ENCODE results near the gene NEK4. TPM values are rescaled to one million over a fixed set of nuclear protein-coding genes. Genes with fewer than 3 reads are reported as not detected.

The NEK4 gene
- total and polyA plus RNA-seq, 7 donors: 4.7 to 22.2 (median 15.3) TPM

GRCh38 chr3:52792413-52792812 is 21.7 kb upstream of the NEK4 start:
- H3K4me3 ChIP-seq: no peak overlapping the region
- WGBS, 3 donors: 86 to 90% (median 87%) methylated on average over 7 of the region's 7 CpGs
- no peak for ATAC-seq
- H3K9me3 ChIP-seq: no peaks in the 10 kb centered on the region
- no peaks in the 10 kb centered on the region for H3K27me3 ChIP-seq (ENCODE audit: insufficient read depth in 3 of 3, low read length in 2 of 3)
- no peak overlapping the region for H3K27ac ChIP-seq
- intact Hi-C loops (cut with DNase I): no loop called here
- no peaks in the 10 kb centered on the region for H3K36me3 ChIP-seq (ENCODE audit: insufficient read depth in 1 of 2, low read depth in 1 of 2)
- no peaks in the 10 kb centered on the region for H3K4me1 ChIP-seq
- no peak for DNase-seq
- TF ChIP-seq, protein P1, sequence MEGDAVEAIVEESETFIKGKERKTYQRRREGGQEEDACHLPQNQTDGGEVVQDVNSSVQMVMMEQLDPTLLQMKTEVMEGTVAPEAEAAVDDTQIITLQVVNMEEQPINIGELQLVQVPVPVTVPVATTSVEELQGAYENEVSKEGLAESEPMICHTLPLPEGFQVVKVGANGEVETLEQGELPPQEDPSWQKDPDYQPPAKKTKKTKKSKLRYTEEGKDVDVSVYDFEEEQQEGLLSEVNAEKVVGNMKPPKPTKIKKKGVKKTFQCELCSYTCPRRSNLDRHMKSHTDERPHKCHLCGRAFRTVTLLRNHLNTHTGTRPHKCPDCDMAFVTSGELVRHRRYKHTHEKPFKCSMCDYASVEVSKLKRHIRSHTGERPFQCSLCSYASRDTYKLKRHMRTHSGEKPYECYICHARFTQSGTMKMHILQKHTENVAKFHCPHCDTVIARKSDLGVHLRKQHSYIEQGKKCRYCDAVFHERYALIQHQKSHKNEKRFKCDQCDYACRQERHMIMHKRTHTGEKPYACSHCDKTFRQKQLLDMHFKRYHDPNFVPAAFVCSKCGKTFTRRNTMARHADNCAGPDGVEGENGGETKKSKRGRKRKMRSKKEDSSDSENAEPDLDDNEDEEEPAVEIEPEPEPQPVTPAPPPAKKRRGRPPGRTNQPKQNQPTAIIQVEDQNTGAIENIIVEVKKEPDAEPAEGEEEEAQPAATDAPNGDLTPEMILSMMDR (IDR thresholded peaks at IDR 0.05): no peak

GRCh38 chr3:52791928-52792327 is 21.2 kb upstream of the NEK4 start:
- TF ChIP-seq, protein P1 (IDR thresholded peaks at IDR 0.05): no peak
- no peak for DNase-seq
- Histone ChIP-seq H3K4me1 (no peaks in the 10 kb centered on the region), H3K4me3 (no peak overlapping the region), H3K27ac (no peak overlapping the region), H3K27me3 (ENCODE audit: insufficient read depth in 3 of 3, low read length in 2 of 3) (no peaks in the 10 kb centered on the region), H3K9me3 (no peaks in the 10 kb centered on the region), H3K36me3 (ENCODE audit: insufficient read depth in 1 of 2, low read depth in 1 of 2) (no peaks in the 10 kb centered on the region)
- ATAC-seq: no peak
- WGBS, 3 donors: 72 to 79% (median 78%) methylated on average over 4 of the region's 4 CpGs
- intact Hi-C loops (cut with DNase I): no loop called here

- Histone ChIP-seq H3K27ac (no peak overlapping the region), H3K9me3 (no peaks in the 10 kb centered on the region), H3K4me1 (no peaks in the 10 kb centered on the region), H3K4me3 (no peak overlapping the region), H3K36me3 (ENCODE audit: insufficient read depth in 1 of 2, low read depth in 1 of 2) (no peaks in the 10 kb centered on the region), H3K27me3 (ENCODE audit: insufficient read depth in 3 of 3, low read length in 2 of 3) (no peaks in the 10 kb centered on the region)
- TF ChIP-seq, protein P1 (IDR thresholded peaks at IDR 0.05): no peak
- WGBS, 3 donors: 74 to 82% (median 79%) methylated on average over 12 of the region's 12 CpGs
- ATAC-seq (no peak), DNase-seq (no peak)
- intact Hi-C loops (cut with DNase I): no loop called here
Observed at GRCh38 chr3:52791366-52791765, 20.6 kb upstream of the NEK4 start.

DNA sequence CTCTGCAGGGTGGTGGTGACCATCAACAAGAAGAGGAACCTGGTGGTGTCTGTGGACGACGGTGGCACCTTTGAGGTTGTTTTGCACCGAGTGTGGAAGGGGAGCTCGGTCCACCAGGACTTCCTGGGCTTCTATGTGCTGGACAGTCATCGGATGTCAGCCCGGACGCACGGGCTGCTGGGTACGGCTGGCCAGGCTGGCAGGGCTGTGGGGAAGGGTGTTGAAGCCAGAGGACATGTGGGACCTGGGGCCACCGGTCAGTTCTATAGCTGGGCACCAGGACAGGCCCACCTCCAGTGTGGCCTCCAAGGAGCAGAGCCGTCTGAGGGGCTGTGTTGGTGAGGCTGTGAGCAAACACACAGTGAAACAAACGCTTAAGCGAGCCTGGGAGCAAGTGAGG is 20.0 kb upstream of the NEK4 start:
- Histone ChIP-seq H3K9me3 (no peaks in the 10 kb centered on the region), H3K27ac (no peak overlapping the region), H3K4me3 (no peak overlapping the region), H3K36me3 (ENCODE audit: insufficient read depth in 1 of 2, low read depth in 1 of 2) (no peaks in the 10 kb centered on the region), H3K4me1 (no peaks in the 10 kb centered on the region), H3K27me3 (ENCODE audit: insufficient read depth in 3 of 3, low read length in 2 of 3) (no peaks in the 10 kb centered on the region)
- TF ChIP-seq, protein P1 (IDR thresholded peaks at IDR 0.05): no peak
- DNase-seq (peak in 1 of 2 donors; percentile 46), ATAC-seq (no peak)
- 85 to 93% (median 91%) methylated on average over 13 of the region's 13 CpGs for WGBS, 3 donors
- intact Hi-C loops (cut with DNase I): no loop called here

DNA sequence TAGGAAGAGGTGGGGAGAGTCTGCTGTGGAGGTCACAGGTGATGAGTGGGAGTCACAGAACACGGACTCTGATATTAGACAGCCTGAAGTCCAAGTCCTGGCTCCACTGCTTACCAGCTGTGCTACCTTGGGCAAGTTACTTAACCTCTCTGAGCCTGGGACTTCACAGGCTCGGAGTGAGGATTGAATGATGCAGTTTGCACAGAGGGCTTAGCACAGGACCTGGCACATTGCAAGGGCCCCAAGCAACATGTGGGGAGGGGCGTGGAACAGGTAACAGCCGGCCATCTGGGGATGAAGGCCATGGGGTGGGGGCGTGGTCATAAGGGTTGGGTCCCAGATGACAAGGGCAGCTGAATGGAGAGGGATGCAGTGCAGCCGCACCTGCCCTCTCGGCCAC is 19.6 kb upstream of the NEK4 start:
- DNase-seq (peak in 1 of 2 donors; percentile 35), ATAC-seq (no peak)
- Histone ChIP-seq H3K27me3 (ENCODE audit: insufficient read depth in 3 of 3, low read length in 2 of 3) (no peaks in the 10 kb centered on the region), H3K36me3 (ENCODE audit: insufficient read depth in 1 of 2, low read depth in 1 of 2) (no peaks in the 10 kb centered on the region), H3K27ac (no peak overlapping the region), H3K4me1 (no peaks in the 10 kb centered on the region), H3K4me3 (no peak overlapping the region), H3K9me3 (no peaks in the 10 kb centered on the region)
- TF ChIP-seq, protein P1 (IDR thresholded peaks at IDR 0.05): no peak
- WGBS, 3 donors: 87 to 91% (median 89%) methylated on average over 7 of the region's 7 CpGs
- intact Hi-C loops (cut with DNase I): no loop called here
